GM21423 (cell line): Measurements from ENCODE around the gene SHC3.

Experiments
- ATAC-seq: cut with Tn5 transposase; IDR thresholded peaks from one replicate; pipeline ENCODE4 v1.9.1; 2021; ENCODE audit warnings: mild to moderate bottlenecking, moderate library complexity; ENCODE audit not compliant: unreplicated experiment

SHC3 gene

GRCh38 chr9:88968799-88969198 lies 209.8 kb downstream of the SHC3 start:
- ATAC-seq: no peak

GRCh38 chr9:88966894-88967676 lies 211.5 kb downstream of the SHC3 start:
- no peak for ATAC-seq

- no peak for ATAC-seq
Observed at GRCh38 chr9:88965473-88965872, 213.1 kb downstream of the SHC3 start.

GRCh38 chr9:88960632-88961031 lies 218.0 kb downstream of the SHC3 start:
- ATAC-seq: no peak

- ATAC-seq: no peak
Observed at GRCh38 chr9:88959727-88960469, 218.7 kb downstream of the SHC3 start.

GRCh38 chr9:88957526-88957925 lies 221.1 kb downstream of the SHC3 start:
- ATAC-seq: no peak
